Testis (tissue), 2 donors: ENCODE results near the gene FOXJ3.

Source experiments
- CTCF ChIP-seq, 3 experiments: fragments of 450-650 bp in 2 of 3; fragments of 200-600 bp in 1 of 3; sonication (generic) in 1 of 3; IDR thresholded peaks; one replicate each; pipeline ENCODE4 v1.5.1; 2016 to 2019; ENCODE audit warnings: antibody characterized with exemption in 3 of 3, mild to moderate bottlenecking in 2 of 3, moderate library complexity in 1 of 3
- POLR2A ChIP-seq: fragments of 450-650 bp; IDR thresholded peaks from one replicate; pipeline ENCODE4 v1.6.1; 2017; ENCODE audit warnings: antibody characterized with exemption, mild to moderate bottlenecking, moderate library complexity

- TF ChIP-seq CTCF (IDR thresholded peaks at IDR 0.05) (no peak), POLR2A (no peak)
Observed at GRCh38 chr1:42144711-42145388, 190.2 kb downstream of the FOXJ3 start.
